MM.1S (cell line): ENCODE results near the gene PWWP2B.
A peak's percentile ranks its signal among the peaks of the same experiment; 100 is the strongest.

Source experiments
- DNase-seq: peaks from one replicate; pipeline ENCODE4 v3.0.0-alpha.2; 2015
- H2AFZ ChIP-seq: fragments of 300-600 bp; sonication (generic); 2 replicates; pipeline ENCODE4 v1.6.0; 2016; ENCODE audit warnings: antibody characterized with exemption, low read length
- H3F3A ChIP-seq: fragments of 300-600 bp; sonication (generic); 2 replicates; pipeline ENCODE4 v1.6.1; 2016; ENCODE audit warnings: mild to moderate bottlenecking, antibody characterized with exemption, low read length, moderate library complexity, mixed read lengths; ENCODE audit not compliant: insufficient read depth
- H3K27ac ChIP-seq: fragments of 300-600 bp; sonication (generic); 2 replicates; pipeline ENCODE4 v1.5.1; 2016; ENCODE audit warnings: mild to moderate bottlenecking, low read length
- H3K27me3 ChIP-seq: fragments of 300-600 bp; sonication (generic); replicated peaks from 2 replicates; pipeline ENCODE4 v1.6.0; 2016; ENCODE audit warnings: low read length; ENCODE audit not compliant: insufficient read depth
- H3K36me3 ChIP-seq: fragments of 300-600 bp; sonication (generic); replicated peaks from 2 replicates; pipeline ENCODE4 v1.6.1; 2016; ENCODE audit warnings: mild to moderate bottlenecking, low read length, mixed read lengths; ENCODE audit not compliant: insufficient read depth
- H3K4me1 ChIP-seq: fragments of 300-600 bp; sonication (generic); 2 replicates; pipeline ENCODE4 v1.6.1; 2016; ENCODE audit warnings: low read length, mixed read lengths
- H3K4me2 ChIP-seq: fragments of 300-600 bp; sonication (generic); 2 replicates; pipeline ENCODE4 v1.6.0; 2016; ENCODE audit warnings: low read depth, low read length
- H3K4me3 ChIP-seq: fragments of 300-600 bp; sonication (generic); 2 replicates; pipeline ENCODE4 v1.5.1; 2016; ENCODE audit warnings: low read length, mixed read lengths
- H3K79me2 ChIP-seq: fragments of 300-600 bp; sonication (generic); 2 replicates; pipeline ENCODE4 v1.6.1; 2016; ENCODE audit warnings: mixed run types, low read length, mixed read lengths
- H3K9ac ChIP-seq: fragments of 300-600 bp; sonication (generic); 2 replicates; pipeline ENCODE4 v1.6.1; 2016; ENCODE audit warnings: low read length, mixed read lengths
- H3K9me2 ChIP-seq: fragments of 300-600 bp; sonication (generic); replicated peaks from 2 replicates; pipeline ENCODE4 v1.6.1; 2016; ENCODE audit warnings: mild to moderate bottlenecking, low read length, mixed read lengths; ENCODE audit not compliant: insufficient read depth
- H3K9me3 ChIP-seq: fragments of 300-600 bp; sonication (generic); replicated peaks from 2 replicates; pipeline ENCODE4 v1.6.1; 2016; ENCODE audit warnings: mild to moderate bottlenecking, low read length, mixed read lengths; ENCODE audit not compliant: insufficient read depth
- H4K20me1 ChIP-seq: fragments of 300-600 bp; sonication (generic); 2 replicates; pipeline ENCODE4 v1.6.1; 2016; ENCODE audit warnings: mild to moderate bottlenecking, low read length, moderate library complexity, mixed read lengths; ENCODE audit not compliant: insufficient read depth
- EZH2 ChIP-seq: fragments of 300-600 bp; sonication (generic); optimal IDR thresholded peaks from 2 replicates; pipeline ENCODE3; 2017; ENCODE audit warnings: low read depth, mild to moderate bottlenecking, antibody characterized with exemption, low read length, mixed read lengths
- EZH2phosphoT487 ChIP-seq: fragments of 300-600 bp; sonication (generic); IDR thresholded peaks from 2 replicates; pipeline ENCODE4 v1.6.1; 2018; ENCODE audit warnings: antibody characterized with exemption, low read length
- TF ChIP-seq, protein P1 (sequence below): fragments of 300-600 bp; sonication (generic); IDR thresholded peaks from 2 replicates; pipeline ENCODE4 v1.5.1; 2016; ENCODE audit warnings: antibody characterized with exemption, low read length, mixed read lengths

The PWWP2B gene

DNA sequence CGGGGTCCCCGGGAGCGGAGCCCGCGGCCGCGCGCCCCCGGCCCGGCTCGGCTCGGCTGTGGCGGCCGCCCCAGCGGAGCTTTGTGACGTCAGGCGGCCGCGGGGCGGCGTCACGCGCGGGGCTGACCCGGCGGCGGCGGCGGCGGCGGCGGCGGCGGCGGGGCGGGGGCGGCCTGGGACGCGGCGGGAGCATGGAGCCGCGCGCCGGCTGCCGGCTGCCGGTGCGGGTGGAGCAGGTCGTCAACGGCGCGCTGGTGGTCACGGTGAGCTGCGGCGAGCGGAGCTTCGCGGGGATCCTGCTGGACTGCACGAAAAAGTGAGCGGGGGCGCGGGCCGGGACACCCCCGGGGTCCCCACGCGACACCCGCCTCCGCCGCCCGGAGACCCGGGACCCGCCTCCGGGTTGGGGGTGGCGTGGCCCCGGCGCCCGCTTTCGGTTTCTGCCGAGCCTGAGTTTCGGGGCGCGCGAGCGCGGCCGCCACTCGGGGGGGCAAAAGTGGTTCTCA is at the start of gene PWWP2B:
Gene PWWP2B, plus strand, starts transcription at position 165 of the 506 bp plus-strand sequence. Its CDS starts 27 bp downstream, at position 192.
- H3K27ac ChIP-seq, result peak within 1 kb of the TSS; percentile 18; the same call in 1 of the 2 replicates
- H3K36me3 ChIP-seq, result no peaks in the 10 kb centered on the region
- peak within 1 kb of the TSS; percentile 27; the same call in 1 of the 2 replicates for H2AFZ ChIP-seq
- H3K27me3 ChIP-seq, result peaks cover 12% of the 10 kb centered on the region; the same call in 1 of the 2 replicates
- H3K9ac ChIP-seq, result peak within 1 kb of the TSS; percentile 40; the same call in 1 of the 2 replicates
- TF ChIP-seq EZH2phosphoT487, result no peak
- TF ChIP-seq EZH2, result no peak
- TF ChIP-seq, protein P1, sequence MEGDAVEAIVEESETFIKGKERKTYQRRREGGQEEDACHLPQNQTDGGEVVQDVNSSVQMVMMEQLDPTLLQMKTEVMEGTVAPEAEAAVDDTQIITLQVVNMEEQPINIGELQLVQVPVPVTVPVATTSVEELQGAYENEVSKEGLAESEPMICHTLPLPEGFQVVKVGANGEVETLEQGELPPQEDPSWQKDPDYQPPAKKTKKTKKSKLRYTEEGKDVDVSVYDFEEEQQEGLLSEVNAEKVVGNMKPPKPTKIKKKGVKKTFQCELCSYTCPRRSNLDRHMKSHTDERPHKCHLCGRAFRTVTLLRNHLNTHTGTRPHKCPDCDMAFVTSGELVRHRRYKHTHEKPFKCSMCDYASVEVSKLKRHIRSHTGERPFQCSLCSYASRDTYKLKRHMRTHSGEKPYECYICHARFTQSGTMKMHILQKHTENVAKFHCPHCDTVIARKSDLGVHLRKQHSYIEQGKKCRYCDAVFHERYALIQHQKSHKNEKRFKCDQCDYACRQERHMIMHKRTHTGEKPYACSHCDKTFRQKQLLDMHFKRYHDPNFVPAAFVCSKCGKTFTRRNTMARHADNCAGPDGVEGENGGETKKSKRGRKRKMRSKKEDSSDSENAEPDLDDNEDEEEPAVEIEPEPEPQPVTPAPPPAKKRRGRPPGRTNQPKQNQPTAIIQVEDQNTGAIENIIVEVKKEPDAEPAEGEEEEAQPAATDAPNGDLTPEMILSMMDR, result no peak
- no peaks in the 10 kb centered on the region for H4K20me1 ChIP-seq
- peak within 1 kb of the TSS; percentile 82 for H3K4me2 ChIP-seq
- peak within 1 kb of the TSS; percentile 60 for H3K4me3 ChIP-seq
- H3K9me2 ChIP-seq, result no peaks in the 10 kb centered on the region
- H3K79me2 ChIP-seq, result no peaks in the 10 kb centered on the region
- H3K9me3 ChIP-seq, result no peaks in the 10 kb centered on the region
- H3F3A ChIP-seq, result no peaks in the 10 kb centered on the region
- peaks cover 6% of the 10 kb centered on the region; the same call in 1 of the 2 replicates for H3K4me1 ChIP-seq
- peak; percentile 39 for DNase-seq

- DNase-seq, result no peak
- no peak for TF ChIP-seq EZH2phosphoT487
- no peak for TF ChIP-seq EZH2
- TF ChIP-seq, protein P1, result no peak
- Histone ChIP-seq H3K27ac (no peak overlapping the region), H3K4me3 (no peak overlapping the region), H3K9me2 (no peaks in the 10 kb centered on the region), H3F3A (no peaks in the 10 kb centered on the region), H3K27me3 (no peaks in the 10 kb centered on the region), H3K79me2 (no peaks in the 10 kb centered on the region), H2AFZ (no peak overlapping the region), H4K20me1 (no peaks in the 10 kb centered on the region), H3K9ac (no peak overlapping the region), H3K4me1 (no peaks in the 10 kb centered on the region), H3K9me3 (no peaks in the 10 kb centered on the region), H3K36me3 (no peaks in the 10 kb centered on the region), H3K4me2 (no peak overlapping the region)
These were observed 49.6 kb upstream of the PWWP2B start for GRCh38 chr10:132347211-132347930.

- Histone ChIP-seq H3K27ac (no peak overlapping the region), H3K9ac (no peak overlapping the region)
These were observed 49.1 kb upstream of the PWWP2B start for GRCh38 chr10:132347931-132348267.

More at GRCh38 chr10:132347931-132348267, 49.1 kb upstream of the PWWP2B start:
- H3K9me3 ChIP-seq, result no peaks in the 10 kb centered on the region
- H3K36me3 ChIP-seq, result no peaks in the 10 kb centered on the region
- no peak overlapping the region for H3K4me2 ChIP-seq
- no peaks in the 10 kb centered on the region for H3F3A ChIP-seq
- H3K27me3 ChIP-seq, result no peaks in the 10 kb centered on the region
- no peaks in the 10 kb centered on the region for H3K4me1 ChIP-seq
- H4K20me1 ChIP-seq, result no peaks in the 10 kb centered on the region
- TF ChIP-seq EZH2 (no peak), EZH2phosphoT487 (no peak)
- TF ChIP-seq, protein P1, result no peak
- H3K9me2 ChIP-seq, result no peaks in the 10 kb centered on the region
- DNase-seq, result no peak
- no peak overlapping the region for H2AFZ ChIP-seq
- no peaks in the 10 kb centered on the region for H3K79me2 ChIP-seq
- H3K4me3 ChIP-seq, result no peak overlapping the region
